Measurements from ENCODE around the gene APPBP2.
"Not testable (repeated sequence)": the region's sequence is repeated elsewhere in the genome, so short reads cannot be mapped to it uniquely, and the experiment has no call there.

The APPBP2 gene

GRCh38 chr17:60491771-60492170 lies 34.3 kb downstream of the APPBP2 start:
- DNase-seq: no peak

DNA sequence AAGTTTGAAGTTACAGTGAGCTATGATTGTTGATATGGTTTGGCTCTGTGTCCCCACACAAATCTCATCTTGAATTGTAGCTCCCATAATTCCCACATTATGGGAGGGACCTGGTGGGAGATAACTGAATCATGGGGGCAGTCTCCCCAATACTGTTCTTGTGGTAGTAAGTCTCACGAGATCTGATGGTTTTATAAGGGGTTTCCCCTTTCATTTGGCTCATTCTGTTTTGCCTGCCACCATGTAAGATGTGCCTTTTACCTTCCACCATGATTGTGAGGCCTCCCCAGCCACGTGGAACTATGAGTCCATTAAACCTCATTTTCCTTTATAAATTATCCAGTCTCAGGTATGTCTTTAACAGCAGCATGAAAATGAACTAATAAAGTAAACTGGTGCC lies 35.4 kb downstream of the APPBP2 start:
- DNase-seq: not testable (repeated sequence)

GRCh38 chr17:60481604-60482003 lies 44.4 kb downstream of the APPBP2 start:
- DNase-seq: no peak

DNA sequence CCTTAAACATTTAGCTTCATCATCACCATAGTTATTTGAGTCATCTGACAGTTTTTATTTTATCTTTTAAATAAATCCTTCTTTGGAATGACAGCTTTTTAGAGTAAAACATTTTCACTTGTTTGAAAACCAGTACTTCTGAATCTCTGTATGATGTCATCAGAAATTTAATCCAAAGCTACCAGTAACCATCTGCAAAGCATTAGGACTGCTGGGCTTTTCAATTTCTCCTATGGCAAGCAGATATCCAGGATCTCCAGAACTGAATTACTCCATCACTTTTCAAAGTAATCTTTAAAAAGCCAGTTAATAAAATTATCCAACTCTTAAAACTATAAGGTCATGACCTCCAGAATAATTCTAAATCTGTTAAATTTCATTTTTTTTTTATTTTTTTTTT lies 52.3 kb downstream of the APPBP2 start:
- no peak for DNase-seq

GRCh38 chr17:60472449-60472848 lies 53.6 kb downstream of the APPBP2 start:
- DNase-seq: no peak

- DNase-seq: no peak
Measured at GRCh38 chr17:60471451-60471850, 54.6 kb downstream of the APPBP2 start.

DNA sequence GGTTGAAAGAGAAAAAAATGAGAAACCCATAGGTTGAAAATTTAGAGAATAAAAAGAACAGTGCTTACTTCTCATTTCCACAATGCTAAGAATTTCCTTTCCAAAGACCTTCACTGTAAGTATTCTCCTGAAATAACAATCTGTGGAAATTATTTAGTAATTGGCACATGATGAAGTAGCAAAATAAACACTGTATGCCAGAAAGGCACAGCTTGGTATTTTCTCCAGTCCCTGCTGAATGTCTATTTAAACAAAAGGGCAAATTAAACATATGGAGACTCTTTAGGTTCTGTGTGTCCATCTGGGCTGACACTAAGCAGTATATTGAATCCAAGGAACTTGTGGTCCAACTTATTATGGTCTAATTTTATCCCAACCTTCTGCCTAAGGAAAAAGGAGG lies 57.7 kb downstream of the APPBP2 start:
- DNase-seq: no peak

DNA sequence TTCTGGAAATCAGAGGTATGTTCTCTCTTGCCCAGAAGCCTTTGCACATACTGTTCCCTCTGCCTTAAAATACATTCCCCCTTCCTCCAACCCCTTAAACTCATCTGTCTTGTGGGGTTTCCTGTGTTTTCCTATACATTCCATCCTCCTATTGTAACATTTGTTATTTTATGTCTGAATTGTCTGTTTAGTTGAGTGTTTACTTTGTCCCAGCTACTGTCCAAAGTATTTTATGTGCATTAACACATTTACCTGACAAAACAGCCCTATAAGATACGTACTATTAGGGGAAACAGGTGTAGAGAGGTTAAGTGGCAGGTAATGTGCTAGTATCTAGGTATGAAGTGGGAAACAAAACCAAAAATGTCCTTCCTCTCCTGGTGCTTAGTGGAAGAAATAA lies 61.7 kb downstream of the APPBP2 start:
- DNase-seq: no peak

DNA sequence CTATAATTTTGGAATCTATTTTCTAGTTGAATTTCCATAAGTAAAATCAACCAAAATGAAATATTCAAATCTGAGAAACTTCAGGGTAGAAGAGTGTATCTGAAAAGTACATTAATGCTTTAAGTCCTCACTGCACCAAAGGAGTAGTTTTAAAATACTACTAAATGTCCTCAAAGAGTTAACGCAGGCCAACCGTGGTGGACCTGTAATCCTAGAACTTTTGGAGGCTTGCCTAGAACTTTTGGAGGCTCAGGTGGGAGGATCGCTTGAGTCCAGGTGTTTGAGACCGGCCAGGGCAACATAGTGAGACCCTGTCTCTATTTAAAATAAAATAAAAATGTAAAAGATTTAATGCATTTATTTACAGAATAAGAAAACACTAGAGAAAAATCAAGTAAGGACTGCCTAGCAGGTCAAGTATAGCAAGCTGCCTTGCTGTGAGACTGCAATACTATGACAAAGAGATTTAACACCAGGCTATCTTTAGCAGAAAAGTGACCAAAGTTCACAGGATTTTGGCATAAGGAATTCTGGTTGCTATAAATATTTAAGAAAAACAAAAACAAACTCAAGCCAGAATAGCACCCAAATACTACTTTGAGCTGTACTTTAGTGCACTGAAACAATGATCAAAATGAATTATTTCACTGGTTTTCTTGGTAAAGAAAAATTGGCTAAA lies 62.7 kb downstream of the APPBP2 start:
- no peak for DNase-seq

- DNase-seq: no peak
Measured at GRCh38 chr17:60461584-60461983, 64.5 kb downstream of the APPBP2 start.

- DNase-seq: no peak
Measured at GRCh38 chr17:60457148-60457547, 68.9 kb downstream of the APPBP2 start.

DNA sequence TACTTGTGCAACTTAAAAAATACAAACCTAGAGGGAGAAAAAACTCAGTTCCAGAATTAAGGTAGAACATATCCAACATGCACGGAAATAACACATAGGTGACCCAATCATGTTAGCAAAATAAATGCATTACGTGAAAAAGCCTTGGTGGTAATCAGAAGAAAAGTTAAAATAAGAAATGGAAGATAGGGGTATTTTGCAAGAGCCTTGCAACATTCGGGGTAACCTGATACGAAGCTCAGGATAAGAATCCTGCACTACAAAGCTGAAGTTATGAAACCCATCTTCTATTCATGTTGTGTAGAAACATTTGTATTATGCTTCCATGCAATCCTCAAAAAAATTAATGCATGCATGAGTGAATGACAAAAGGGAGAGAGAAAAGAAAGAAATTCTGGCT lies 70.7 kb downstream of the APPBP2 start:
- DNase-seq: no peak

DNA sequence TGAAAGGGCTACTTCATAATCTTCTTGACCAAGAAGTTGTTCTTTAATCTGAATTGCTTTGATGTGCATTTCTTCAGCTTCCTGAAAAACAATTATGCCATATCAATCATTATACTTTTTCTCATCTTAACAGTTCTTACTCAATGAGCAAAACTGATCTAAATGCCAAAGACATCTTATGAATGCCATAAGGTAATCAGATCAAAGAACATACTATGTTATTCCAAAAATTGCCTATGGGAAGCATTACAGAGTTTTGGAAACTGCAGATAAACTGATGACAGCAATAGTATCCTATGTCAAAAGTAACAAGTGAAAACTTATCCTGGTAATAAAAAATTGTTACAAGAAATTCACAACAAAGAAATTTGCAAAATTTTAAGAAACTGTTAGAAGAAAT lies 74.1 kb downstream of the APPBP2 start:
- no peak for DNase-seq

DNA sequence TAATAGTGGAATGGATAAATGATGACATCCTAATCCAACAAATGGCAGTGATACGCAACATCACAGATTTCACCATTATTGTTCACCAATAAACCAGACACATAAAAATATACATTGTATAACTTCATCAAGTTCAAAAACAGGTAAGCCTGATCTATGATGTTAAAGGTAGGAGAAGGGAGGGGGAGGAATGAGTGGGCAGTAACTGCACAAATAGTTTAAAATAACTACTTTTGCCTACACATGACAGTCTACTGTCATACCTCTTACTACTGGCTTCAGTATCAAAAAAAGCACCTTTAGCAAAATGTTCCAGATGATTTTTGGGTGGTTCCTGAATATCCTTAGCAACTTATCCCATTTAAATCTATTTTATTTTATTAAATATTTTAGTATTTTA lies 75.0 kb downstream of the APPBP2 start:
- no peak for DNase-seq

DNA sequence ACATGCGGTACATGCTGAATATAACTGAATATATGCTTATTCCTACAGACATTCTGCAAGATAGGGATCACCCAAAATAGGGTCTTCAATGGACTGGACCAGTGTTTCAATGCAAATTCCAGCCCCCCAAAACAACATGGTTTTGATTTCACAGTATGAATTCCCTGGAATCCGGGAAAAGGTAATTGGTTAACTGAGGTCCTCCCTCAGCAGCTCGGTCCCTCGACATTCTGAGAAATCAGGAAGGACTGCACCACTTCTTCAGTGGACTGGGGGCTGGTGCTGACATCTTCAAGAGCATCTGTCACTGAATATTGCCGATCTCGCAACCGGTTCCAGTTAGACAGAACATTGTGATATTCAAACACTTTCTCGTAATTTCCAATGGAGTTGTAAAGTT lies 78.7 kb downstream of the APPBP2 start:
- no peak for DNase-seq

GRCh38 chr17:60445144-60445543 lies 80.9 kb downstream of the APPBP2 start:
- DNase-seq: no peak

DNA sequence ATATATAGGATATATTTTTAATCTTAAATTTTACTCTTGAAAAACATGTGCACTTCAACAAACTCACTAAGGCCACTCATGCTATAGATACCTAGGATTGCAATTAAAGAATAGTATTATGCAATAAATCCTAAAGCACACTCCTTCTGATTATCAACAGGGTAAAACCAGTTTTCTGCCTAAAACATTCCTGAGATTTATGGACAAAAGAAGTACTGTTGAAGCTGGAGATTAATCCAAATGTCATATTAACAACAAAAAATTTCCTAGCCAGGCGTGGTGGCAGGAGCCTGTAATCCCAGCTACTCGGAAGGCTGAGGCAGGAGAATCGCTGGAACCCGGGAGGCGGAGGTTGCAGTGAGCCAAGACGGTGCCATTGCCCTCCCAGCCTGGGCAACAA lies 82.3 kb downstream of the APPBP2 start:
- DNase-seq: no peak

GRCh38 chr17:60442271-60443173 lies 83.5 kb downstream of the APPBP2 start:
- DNase-seq: no peak

- DNase-seq: no peak
Measured at GRCh38 chr17:60439501-60439900, 86.5 kb downstream of the APPBP2 start.

DNA sequence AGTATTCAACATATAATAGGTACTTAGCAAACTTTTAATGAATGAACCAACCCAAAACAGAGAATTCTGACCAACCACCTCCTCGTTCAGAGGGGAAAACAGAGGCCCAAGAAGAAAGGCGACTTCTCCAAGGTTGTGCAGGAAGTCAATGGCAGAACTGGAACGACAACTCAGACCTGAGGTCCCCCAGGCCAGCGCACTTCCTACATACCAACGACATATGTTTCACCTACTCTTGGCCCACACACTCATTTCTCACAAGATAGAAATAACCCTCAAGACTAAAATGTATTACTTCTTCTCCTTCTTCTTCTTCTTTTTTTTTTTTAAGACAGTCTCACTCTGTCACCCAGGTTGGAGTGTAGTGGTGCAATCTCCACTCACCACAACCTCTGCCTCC lies 89.4 kb downstream of the APPBP2 start:
- no peak for DNase-seq

DNA sequence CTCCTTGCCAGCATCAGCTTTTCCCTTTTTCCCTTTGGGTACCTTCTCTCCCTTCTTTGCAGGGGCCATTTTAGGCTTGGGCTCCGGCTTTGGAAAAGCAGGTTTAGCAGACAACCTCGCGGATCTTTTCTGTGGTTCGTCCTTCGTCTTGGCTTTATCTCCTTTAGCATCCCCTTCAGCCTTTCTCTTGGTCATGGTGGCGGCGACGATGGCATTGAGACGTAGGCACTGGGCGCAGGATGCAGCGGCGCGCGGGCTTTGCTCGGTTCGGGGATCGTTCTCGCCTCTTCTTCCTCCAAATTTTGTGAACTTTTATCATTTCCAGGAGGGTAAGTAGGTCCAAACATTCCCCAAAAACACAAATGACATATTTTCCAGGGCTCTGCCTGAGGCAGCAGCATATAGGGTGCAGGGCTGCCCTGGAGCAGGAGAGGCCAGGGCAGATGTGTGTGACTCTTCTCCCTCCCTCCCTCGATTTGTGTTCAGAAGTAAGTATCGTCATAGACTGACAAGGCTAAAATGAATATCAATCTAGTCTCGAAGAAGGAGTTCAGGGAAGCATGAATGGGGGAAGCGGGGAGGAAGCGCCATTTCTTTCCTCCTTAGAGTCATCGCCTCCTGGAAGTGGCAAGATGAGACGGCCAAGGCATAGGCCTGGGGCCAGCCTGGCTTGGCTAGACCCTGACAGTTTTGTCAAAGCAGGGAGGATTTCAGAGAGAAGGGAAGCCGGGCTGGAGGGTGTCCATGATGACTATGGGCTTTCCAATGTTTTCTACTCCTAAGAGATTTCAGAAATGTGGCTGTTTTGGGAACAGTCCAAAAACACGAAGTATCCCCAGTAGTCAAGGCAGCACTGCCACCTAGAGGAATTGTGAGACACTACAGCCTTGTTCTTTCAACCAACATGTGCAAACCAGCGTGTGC lies 90.5 kb downstream of the APPBP2 start:
- peak; percentile 31 for DNase-seq

DNA sequence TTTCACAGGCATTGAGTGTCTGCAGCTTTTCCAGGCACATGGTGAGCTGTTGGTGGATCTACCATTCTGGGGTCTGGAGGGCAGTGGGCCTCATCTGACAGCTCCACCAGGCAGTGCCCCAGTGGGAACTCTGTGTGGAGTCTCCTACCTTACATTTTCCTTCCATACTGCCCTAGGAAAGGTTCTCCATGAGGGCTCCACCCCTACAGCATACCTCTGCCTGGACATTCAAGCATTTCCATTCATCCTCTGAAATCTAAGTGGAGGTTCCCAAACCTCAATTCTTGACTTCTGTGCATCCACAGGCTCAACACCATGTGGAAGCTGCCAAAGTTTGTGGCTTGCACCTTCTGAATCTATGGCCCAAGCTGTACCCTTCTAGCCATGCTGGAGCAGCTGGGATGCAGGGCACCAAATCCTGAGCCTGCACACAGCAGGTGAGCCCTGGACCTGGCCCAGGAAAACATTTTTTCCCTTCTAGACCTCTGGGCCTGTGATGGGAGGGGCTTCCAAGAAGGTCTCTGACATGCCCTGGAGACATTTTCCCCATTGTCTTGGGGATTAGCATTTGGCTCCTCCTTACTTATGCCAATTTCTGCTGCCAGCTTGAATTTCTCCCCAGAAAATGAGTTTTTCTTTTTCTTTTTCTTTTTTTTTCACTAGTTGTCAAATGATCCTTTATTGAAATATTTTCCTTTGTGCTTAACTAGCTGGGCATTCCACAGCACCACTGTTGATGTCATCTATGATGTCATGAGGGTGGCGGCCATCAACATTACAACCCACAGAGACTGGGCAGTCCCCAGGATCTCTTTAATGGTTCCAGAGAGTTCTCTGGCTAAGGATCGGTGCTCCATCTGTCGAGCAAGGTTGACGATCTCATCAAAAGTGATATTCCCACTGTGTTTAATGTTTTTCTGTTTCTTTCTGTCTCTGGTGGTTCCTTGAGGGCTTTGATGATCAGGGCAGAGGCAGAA lies 92.7 kb downstream of the APPBP2 start:
- DNase-seq: not testable (repeated sequence)

Data from effector CD8-positive, alpha-beta T cell (primary cell).